ENCODE measurements around the gene BLM. TPM values are rescaled to one million over a fixed set of nuclear protein-coding genes. Genes with fewer than 3 reads are reported as not detected.

BLM gene
- total and polyA plus RNA-seq, 10 of the 15 experiments (the other 5 are each of a cell fraction or from before 2014, with no cell fraction given), result 23.0 to 68.4 (median 43.9) TPM

- Histone ChIP-seq H3K4me1 (ENCODE audit: control insufficient read depth, insufficient read depth, low read length) (no peaks in the 10 kb centered on the region; the same call in 1 of the 2 replicates), H3K27ac (ENCODE audit: control insufficient read depth, insufficient read depth) (no peak overlapping the region), H3K9ac (ENCODE audit: control insufficient read depth, insufficient read depth, low read length) (no peak overlapping the region), H3K36me3 (ENCODE audit: control insufficient read depth in 2 of 2, insufficient read depth in 2 of 2, low read length in 1 of 2) (peaks cover 12% of the 10 kb centered on the region in 2 experiments), H3K4me2 (ENCODE audit: control insufficient read depth, insufficient read depth) (no peak overlapping the region), H3K27me3 (replicated peaks in 1 of 2; ENCODE audit: control insufficient read depth in 2 of 2, insufficient read depth in 2 of 2, low read length in 1 of 2) (no peaks in the 10 kb centered on the region), H4K20me1 (ENCODE audit: control insufficient read depth, insufficient read depth) (no peaks in the 10 kb centered on the region), H3K9me3 (replicated peaks; ENCODE audit: control insufficient read depth, insufficient read depth, low read length) (no peaks in the 10 kb centered on the region), H2AFZ (ENCODE audit: control insufficient read depth, low read depth, low read length) (no peak overlapping the region), H3K4me3 (no peak overlapping the region), H3K79me2 (ENCODE audit: control insufficient read depth, insufficient read depth, low read length) (no peaks in the 10 kb centered on the region)
- DNase-seq (ENCODE audit: low read depth, low spot score) (no peak), ATAC-seq (no peak), FAIRE-seq (no peak)
- RAD21 ChIA-PET (ENCODE audit: unreplicated experiment), result interaction anchor here (1.2 kb wide), 1 partner anchor 32 kb away, joined by 3 read pairs; no protein-coding TSS in a partner anchor
- in situ Hi-C loops (cut with MboI), result no loop called here
- TF ChIP-seq NBN (IDR thresholded peaks at IDR 0.05) (no peak), RBBP5 (conservative IDR thresholded peaks at IDR 0.05) (no peak)
- POLR2A ChIA-PET, result interaction anchor here (0.6 to 0.7 kb wide), 3 partner anchors 26 to 281 kb away, joined by 3 to 4 read pairs (median 4); no protein-coding TSS in a partner anchor
- SMC1A ChIA-PET (ENCODE audit: uncharacterized antibody, unreplicated experiment), result interaction anchor here (0.8 to 2.4 kb wide), 6 partner anchors 11 to 124 kb away, joined by 3 to 8 read pairs (median 3); no protein-coding TSS in a partner anchor
- no TSS peak for BruUV-seq (replicated peaks)
- 48% methylated on average over 8 of the region's 8 CpGs for WGBS (ENCODE audit: insufficient coverage, insufficient replicate concordance, low lambda C conversion rate, missing lambda C conversion rate)
- intact Hi-C loops (cut with micrococcal nuclease; ENCODE audit: unreplicated experiment), result no loop called here
- CTCF ChIA-PET, result interaction anchor here (1.3 to 1.8 kb wide), 2 partner anchors 10 to 26 kb away, joined by 5 to 6 read pairs; no protein-coding TSS in a partner anchor
Observed at GRCh38 chr15:90807074-90807785, 90.1 kb downstream of the BLM start.

GRCh38 chr15:90807786-90808086, 90.6 kb downstream of the BLM start:
- Histone ChIP-seq H4K20me1 (ENCODE audit: control insufficient read depth, insufficient read depth) (no peaks in the 10 kb centered on the region), H3K9ac (ENCODE audit: control insufficient read depth, insufficient read depth, low read length) (no peak overlapping the region), H3K79me2 (ENCODE audit: control insufficient read depth, insufficient read depth, low read length) (no peaks in the 10 kb centered on the region), H3K27me3 (replicated peaks in 1 of 2; ENCODE audit: control insufficient read depth in 2 of 2, insufficient read depth in 2 of 2, low read length in 1 of 2) (no peaks in the 10 kb centered on the region), H3K9me3 (replicated peaks; ENCODE audit: control insufficient read depth, insufficient read depth, low read length) (no peaks in the 10 kb centered on the region), H3K36me3 (ENCODE audit: control insufficient read depth in 2 of 2, insufficient read depth in 2 of 2, low read length in 1 of 2) (peaks cover 12 to 13% of the 10 kb centered on the region in 2 experiments), H3K4me1 (ENCODE audit: control insufficient read depth, insufficient read depth, low read length) (no peaks in the 10 kb centered on the region; the same call in 1 of the 2 replicates), H3K27ac (ENCODE audit: control insufficient read depth, insufficient read depth) (no peak overlapping the region), H2AFZ (ENCODE audit: control insufficient read depth, low read depth, low read length) (no peak overlapping the region), H3K4me2 (ENCODE audit: control insufficient read depth, insufficient read depth) (no peak overlapping the region), H3K4me3 (no peak overlapping the region)
- in situ Hi-C loops (cut with MboI) (no loop called here), intact Hi-C loops (cut with micrococcal nuclease; ENCODE audit: unreplicated experiment) (no loop called here)
- DNase-seq (ENCODE audit: low read depth, low spot score), result no peak
- RAD21 ChIA-PET (ENCODE audit: unreplicated experiment), result interaction anchor here (1.2 kb wide), 1 partner anchor 32 kb away, joined by 3 read pairs; no protein-coding TSS in a partner anchor
- no TSS peak for BruUV-seq (replicated peaks)
- no peak for FAIRE-seq
- TF ChIP-seq CEBPB (IDR thresholded peaks at IDR 0.05; ENCODE audit: borderline replicate concordance in 1 of 2, low read depth in 2 of 2, low read length in 2 of 2), result no peak
- TF ChIP-seq HCFC1 (IDR thresholded peaks at IDR 0.05; ENCODE audit: low read length), result no peak
- TF ChIP-seq TAF1 (IDR thresholded peaks at IDR 0.05; ENCODE audit: borderline replicate concordance, low read depth, low read length), result no peak
- TF ChIP-seq, protein P1, sequence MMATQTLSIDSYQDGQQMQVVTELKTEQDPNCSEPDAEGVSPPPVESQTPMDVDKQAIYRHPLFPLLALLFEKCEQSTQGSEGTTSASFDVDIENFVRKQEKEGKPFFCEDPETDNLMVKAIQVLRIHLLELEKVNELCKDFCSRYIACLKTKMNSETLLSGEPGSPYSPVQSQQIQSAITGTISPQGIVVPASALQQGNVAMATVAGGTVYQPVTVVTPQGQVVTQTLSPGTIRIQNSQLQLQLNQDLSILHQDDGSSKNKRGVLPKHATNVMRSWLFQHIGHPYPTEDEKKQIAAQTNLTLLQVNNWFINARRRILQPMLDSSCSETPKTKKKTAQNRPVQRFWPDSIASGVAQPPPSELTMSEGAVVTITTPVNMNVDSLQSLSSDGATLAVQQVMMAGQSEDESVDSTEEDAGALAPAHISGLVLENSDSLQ (IDR thresholded peaks at IDR 0.05), result no peak
- no peak for TF ChIP-seq PAX5 (IDR thresholded peaks at IDR 0.05; ENCODE audit: borderline replicate concordance, low read depth, low read length)
- no peak for TF ChIP-seq HDGF (IDR thresholded peaks at IDR 0.05)
- TF ChIP-seq ZBED1 (IDR thresholded peaks at IDR 0.05; ENCODE audit: borderline replicate concordance), result no peak
- TF ChIP-seq, protein P2, sequence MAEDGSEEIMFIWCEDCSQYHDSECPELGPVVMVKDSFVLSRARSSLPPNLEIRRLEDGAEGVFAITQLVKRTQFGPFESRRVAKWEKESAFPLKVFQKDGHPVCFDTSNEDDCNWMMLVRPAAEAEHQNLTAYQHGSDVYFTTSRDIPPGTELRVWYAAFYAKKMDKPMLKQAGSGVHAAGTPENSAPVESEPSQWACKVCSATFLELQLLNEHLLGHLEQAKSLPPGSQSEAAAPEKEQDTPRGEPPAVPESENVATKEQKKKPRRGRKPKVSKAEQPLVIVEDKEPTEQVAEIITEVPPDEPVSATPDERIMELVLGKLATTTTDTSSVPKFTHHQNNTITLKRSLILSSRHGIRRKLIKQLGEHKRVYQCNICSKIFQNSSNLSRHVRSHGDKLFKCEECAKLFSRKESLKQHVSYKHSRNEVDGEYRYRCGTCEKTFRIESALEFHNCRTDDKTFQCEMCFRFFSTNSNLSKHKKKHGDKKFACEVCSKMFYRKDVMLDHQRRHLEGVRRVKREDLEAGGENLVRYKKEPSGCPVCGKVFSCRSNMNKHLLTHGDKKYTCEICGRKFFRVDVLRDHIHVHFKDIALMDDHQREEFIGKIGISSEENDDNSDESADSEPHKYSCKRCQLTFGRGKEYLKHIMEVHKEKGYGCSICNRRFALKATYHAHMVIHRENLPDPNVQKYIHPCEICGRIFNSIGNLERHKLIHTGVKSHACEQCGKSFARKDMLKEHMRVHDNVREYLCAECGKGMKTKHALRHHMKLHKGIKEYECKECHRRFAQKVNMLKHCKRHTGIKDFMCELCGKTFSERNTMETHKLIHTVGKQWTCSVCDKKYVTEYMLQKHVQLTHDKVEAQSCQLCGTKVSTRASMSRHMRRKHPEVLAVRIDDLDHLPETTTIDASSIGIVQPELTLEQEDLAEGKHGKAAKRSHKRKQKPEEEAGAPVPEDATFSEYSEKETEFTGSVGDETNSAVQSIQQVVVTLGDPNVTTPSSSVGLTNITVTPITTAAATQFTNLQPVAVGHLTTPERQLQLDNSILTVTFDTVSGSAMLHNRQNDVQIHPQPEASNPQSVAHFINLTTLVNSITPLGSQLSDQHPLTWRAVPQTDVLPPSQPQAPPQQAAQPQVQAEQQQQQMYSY (CRISPR knock-in tag; IDR thresholded peaks at IDR 0.05), result no peak
- CTCF ChIA-PET, result interaction anchor here (1.3 to 1.8 kb wide), 2 partner anchors 10 to 26 kb away, joined by 5 to 6 read pairs; no protein-coding TSS in a partner anchor
- SMC1A ChIA-PET (ENCODE audit: uncharacterized antibody, unreplicated experiment), result interaction anchor here (0.8 to 2.4 kb wide), 7 partner anchors 11 to 124 kb away, joined by 3 to 8 read pairs (median 3); no protein-coding TSS in a partner anchor
- POLR2A ChIA-PET, result interaction anchor here (0.6 to 1.2 kb wide), 4 partner anchors 18 to 281 kb away, joined by 3 to 7 read pairs (median 4); no protein-coding TSS in a partner anchor
- WGBS (ENCODE audit: insufficient coverage, insufficient replicate concordance, low lambda C conversion rate, missing lambda C conversion rate), result 27% methylated on average over 2 of the region's 2 CpGs
- ATAC-seq, result no peak

Data from GM12878 (cell line).